ENCODE results near the gene SYT9.

GRCh38 chr11:7449211-7449840 is 197.6 kb downstream of the SYT9 start:
- TF ChIP-seq, protein P1, sequence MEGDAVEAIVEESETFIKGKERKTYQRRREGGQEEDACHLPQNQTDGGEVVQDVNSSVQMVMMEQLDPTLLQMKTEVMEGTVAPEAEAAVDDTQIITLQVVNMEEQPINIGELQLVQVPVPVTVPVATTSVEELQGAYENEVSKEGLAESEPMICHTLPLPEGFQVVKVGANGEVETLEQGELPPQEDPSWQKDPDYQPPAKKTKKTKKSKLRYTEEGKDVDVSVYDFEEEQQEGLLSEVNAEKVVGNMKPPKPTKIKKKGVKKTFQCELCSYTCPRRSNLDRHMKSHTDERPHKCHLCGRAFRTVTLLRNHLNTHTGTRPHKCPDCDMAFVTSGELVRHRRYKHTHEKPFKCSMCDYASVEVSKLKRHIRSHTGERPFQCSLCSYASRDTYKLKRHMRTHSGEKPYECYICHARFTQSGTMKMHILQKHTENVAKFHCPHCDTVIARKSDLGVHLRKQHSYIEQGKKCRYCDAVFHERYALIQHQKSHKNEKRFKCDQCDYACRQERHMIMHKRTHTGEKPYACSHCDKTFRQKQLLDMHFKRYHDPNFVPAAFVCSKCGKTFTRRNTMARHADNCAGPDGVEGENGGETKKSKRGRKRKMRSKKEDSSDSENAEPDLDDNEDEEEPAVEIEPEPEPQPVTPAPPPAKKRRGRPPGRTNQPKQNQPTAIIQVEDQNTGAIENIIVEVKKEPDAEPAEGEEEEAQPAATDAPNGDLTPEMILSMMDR (IDR thresholded peaks at IDR 0.05): no peak
- no peak for TF ChIP-seq EZH2 (IDR thresholded peaks at IDR 0.05)
